Putamen (tissue), 1 donor: Measurements from ENCODE around the gene DCXR.

ENCODE experiments used
- DNase-seq: peaks from one replicate; pipeline ENCODE4 v3.0.0-alpha.2; 2016; ENCODE audit warnings: low spot score

Gene DCXR

DNA sequence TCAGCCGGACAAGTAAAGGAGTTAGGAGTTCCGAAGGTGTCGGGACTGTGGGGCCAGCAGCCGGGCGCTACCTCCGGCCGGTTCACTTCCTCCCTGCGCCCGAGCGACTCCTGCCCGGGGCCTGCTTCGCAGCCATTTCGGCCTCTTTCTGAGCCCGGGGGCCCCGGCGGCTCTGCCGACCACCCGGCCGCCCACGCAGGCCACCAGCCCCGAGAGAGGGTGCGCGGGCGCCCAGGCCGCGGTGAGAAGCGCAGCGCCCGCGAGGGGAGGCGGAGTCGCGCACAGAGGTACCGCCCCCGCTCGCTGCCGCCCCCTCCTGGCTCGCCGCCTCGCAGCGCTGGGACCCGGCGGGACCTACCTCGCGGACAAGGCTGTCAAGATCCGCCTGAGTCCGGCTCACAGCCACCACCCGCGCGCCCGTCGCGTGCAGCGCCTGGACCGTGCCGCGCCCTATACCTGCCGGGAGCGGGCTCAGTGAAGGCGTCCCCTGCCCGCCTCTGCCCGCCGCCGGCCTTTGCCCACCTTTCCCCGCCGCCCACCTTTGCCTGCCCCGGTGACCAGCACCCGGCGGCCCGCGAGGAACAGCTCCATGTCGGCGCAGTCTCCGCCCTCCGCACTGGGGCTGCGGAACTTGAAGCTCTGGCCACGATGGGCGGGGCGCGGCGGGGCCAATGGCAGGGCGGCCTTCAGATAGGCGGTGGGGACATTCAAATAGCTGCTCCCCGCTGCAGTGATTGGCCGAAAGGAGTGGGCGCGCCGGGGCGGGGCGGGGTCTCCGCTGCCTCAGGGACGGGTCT lies at the start of gene DCXR:
Gene DCXR, minus strand, starts transcription at position 606 of the 797 bp plus-strand sequence. Its CDS starts 15 bp downstream, at position 591.
- peak; percentile 95 for DNase-seq

DNA sequence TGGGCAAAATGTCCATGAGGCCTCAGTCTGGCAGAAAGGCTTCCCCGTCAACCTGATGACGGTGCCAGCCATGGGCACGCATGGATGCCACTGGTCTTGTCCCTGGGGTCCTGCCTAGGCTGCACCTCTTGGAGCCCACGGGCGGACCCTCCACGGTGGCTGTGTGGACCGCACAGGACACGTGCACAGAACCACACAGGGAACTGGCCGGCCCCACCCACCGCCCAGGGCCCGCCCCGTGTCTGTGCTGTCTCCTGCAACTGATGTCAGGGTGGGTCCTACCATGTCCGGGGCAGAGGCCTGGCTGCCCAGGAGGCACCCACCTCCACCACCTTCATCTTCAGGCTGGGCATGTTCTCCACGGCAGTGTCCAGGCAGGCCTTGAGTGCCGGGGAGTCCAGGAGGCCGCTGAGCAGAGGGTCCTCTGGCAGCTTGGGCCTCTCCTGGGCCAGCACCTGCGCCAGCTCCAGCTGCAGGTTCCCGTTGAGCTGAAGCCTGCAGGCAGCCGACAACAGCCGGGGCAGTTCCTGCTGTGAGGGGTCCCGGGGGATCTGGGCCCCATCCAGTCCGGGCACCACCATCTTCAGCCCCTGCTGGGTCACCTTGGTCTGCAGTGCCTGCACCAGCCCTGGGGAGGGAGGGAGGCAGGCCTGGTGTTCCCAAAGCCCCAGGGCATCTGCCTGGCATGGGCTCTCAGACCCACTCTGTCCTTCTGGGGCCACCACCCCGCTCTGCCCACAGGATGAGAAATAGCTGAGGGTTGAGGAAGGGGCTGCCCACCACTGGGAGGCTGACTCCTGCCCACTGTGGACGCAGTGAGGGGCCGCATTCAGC lies 48.7 kb upstream of the DCXR start:
- no peak for DNase-seq

DNA sequence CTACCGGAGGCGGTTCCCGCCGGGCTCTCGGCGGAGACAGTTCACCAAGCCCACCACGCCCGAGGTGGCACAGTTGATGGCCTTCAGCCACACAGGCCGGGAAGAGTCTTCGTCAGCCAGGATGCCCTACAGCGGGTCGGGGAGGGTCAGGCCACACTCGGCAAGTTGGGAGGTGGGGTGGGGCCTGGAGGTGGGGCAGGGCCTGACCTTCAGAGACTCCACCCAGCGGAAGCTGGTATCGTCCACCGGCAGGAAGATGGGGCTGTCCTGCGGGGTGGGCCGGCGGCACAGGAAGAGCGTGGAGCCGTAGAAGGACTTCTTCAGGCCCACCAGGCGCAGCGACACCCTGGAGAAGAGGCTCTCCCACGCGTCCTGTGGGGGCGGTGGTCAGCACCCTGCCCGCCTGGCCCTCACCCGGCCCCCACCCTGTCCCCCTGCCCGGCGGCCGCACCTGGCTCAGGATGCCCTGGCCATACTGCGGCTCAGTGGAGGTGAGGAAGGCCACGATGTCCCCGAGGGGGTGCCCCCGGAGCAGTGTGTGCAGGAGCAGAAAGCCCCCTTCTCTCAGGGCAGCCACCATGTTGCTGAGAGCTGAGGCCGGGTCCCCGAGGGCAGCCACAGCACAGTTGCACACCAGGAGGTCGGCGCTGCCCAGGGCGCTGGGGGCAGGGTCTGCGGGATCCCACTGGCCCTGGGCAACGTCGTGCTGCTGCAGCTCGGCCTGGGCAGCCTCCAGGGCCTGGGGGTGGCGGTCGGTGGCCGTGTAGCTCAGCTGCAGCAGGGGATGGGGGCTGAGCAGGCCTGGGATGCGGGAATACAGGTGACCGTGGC lies 47.7 kb upstream of the DCXR start:
- DNase-seq: no peak

DNA sequence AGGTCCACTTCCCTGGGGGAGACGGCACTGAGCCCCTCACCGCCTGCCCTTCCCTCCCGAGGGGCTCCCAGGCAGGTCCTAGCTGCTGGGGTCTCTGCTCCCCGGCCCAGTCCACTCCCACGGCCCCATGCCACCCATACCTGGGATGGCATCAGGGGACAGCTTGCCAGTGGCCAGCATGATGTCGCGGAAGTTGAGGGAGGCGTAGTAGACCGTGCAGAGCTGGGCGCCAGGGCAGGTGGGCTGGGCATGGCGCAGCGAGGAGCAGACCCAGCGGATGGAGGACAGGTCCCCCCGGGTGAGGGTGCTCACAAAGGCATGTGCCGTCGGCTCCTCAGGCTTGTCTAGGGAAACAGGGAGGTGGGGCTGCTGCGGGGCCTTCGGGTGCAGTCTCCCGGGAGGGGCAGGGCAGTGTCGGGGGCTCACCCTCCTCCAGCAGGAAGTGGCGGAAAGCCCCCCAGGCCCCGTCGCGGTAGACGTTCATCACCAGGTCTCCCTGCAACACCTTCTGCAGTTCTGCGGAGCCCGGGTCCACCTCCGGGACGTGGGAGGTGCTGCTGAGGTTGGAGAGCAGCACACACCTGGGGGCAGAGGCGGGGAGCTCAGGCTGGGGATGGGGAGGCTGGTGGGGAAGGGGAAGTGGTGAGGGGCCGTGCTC lies 47.0 kb upstream of the DCXR start:
- no peak for DNase-seq

DNA sequence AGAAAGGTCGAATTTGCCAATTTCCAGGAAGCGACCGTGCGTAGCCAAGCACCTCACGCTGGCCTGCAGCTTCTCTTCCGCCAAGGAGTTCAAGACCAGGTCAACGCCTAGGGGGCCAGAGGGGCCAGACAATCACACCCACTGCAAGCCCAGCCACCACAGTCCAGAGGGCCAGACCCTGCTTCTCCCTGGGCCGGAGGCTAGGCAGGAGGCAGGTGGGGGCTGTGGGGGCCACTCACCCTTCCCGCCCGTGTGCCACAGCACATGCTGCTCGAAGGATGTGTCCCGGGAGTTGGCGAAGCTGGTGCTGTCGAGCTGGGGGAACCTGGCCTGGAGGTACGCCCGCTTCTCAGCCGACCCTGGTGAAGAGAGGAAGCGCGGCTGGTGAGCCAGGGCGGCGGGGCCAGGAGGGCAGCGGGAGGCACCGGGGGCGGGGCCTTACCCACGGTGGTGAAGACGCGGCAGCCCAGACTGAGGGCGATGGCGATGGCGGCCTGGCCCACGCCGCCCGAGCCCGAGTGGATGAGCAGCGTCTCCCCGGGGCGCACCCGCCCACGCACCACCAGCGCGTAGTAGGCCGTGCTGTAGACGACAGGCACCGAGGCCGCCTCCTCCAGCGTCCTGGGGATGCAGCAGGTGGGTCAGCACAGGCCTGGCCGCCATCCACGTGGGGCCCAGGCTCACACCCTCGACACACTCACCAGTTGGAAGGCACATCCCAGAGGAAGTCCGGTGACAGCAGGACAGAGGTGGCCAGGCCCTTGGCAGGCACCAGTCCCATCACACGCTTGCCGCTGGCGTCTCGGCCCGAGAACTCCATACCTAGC lies 46.2 kb upstream of the DCXR start:
- no peak for DNase-seq

GRCh38 chr17:82083009-82083408 lies 45.5 kb upstream of the DCXR start:
- DNase-seq: no peak

GRCh38 chr17:82082456-82082855 lies 45.0 kb upstream of the DCXR start:
- DNase-seq: no peak

DNA sequence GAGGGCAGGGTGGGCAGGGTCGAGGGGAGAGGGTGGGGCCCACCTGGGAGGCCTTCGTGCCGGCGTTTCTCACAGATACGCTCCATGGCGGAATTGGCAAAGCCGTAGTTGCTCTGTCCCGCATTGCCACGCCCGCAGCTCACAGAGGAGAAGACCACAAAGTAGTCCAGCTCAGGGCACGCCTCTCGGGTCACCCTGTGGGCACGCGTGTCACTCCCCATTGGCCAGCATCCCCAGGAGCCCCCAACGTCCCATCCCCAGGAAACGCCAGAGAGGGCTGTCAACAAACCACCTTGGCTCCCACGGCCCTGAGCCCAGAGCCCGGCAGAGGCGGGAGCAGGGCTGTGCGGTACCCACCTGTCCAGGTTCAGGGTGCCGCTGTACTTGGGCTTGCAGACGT lies 44.5 kb upstream of the DCXR start:
- no peak for DNase-seq

DNA sequence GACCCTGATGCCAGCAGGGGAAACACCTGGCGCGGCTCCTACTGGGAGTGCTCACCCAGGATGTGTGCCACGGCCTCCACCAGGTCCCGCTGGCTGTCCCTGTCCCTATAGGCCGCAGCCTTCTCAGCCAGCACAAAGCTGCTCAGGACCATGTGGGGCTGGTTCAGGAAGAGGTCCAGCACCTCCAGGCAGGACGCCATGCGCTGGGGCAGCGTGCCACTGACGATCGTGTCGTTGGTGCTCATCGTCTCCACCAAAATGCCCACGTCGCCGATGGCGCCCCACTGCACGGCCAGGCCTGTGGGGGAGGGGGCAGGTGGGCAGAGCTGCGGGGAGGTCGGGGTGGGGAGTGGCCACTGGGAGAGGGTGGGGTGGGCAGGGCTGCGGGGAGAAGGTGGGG lies 44.0 kb upstream of the DCXR start:
- DNase-seq: no peak

GRCh38 chr17:82080789-82081464 lies 43.4 kb upstream of the DCXR start:
- no peak for DNase-seq

- no peak for DNase-seq
Observed at GRCh38 chr17:82080048-82080788, 42.7 kb upstream of the DCXR start.

DNA sequence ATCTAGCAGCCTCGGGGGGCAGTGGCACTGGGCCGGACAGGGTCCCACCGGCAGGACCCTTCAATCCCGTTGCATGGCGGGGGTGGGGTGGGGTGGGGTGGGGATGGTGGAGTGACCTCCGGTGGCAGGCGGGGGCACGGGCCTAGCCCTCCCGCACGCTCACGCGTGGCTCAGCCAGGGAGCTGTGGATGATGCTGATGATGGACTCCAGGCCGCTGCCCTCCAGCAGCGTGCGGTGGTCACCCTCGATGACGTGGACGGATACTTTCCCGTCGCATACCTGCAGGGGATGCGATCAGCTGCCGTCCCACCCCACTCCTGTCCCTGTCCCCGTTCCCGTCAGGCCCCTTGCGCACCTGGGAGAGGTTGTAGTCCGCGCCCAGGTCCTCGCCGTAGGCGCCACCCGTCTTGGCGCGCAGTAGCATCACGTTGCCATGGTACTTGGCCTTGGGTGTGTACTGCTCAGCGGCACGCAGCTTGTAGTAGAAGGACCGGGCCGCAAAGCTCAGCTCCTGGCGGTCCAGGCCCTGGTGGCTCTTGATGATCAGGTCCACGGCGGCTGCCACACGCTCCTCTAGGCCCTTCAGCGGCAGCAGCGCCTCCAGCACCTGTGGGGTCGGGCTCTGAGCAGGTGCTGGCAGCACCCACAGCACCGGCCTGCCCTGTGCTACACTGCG lies 41.6 kb upstream of the DCXR start:
- DNase-seq: no peak

DNA sequence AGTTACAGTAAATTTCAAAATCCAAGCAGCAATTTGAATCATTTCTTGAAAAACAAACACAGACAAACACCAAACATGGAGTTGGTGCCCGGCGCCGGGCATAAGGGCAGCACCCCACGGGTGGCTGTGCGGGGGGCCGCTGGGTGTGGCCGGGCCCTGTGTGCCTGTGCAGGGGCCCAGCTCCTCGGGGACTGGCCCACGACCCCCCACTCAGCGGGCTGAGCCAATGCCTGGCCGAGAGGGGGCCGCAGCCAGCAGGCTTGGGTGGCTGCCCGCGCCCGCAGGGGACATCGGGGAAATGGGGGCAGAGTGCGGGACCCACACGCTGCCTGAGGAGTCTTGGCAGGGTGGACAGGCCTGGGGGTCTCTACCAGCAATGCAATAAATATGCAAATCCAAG lies 40.9 kb upstream of the DCXR start:
- no peak for DNase-seq

DNA sequence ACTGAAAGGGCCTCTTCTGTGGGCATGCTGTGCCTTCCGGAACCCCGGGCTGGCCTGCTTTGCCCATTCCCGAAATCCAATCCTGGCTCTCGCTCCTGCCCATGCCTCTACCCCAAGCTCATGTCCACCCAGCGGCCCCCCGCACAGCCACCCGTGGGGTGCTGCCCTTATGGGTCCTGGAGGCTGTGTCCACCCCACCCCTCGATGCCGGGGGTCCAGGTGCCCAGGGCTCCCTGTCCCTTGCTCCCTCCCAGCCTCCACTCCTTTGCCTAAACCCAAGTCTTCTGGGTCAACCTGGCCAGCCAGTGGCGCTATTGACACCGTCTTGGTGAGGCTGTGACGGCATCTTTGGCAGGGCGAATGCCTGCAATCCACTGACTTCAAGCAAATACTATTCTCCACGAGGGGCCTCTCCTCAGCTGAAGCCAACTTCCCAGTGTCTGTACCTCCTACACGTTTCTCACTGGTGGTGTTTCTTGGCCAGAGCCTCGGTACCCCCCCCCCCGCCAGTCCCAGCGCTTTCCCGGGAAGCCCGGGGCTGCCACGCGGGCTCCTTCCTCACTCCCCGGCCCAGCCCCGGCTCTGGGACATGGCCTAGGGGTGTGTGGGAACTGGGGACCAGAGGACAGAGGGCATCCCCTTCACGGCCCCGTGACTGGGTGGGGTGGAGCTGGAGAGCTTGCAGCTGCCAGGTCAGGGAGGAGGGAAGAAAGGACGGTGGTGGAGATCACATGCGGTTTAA lies 40.3 kb upstream of the DCXR start:
- DNase-seq: no peak

- DNase-seq: no peak
Observed at GRCh38 chr17:82076785-82077591, 39.5 kb upstream of the DCXR start.

GRCh38 chr17:82076018-82076784 lies 38.7 kb upstream of the DCXR start:
- no peak for DNase-seq

DNA sequence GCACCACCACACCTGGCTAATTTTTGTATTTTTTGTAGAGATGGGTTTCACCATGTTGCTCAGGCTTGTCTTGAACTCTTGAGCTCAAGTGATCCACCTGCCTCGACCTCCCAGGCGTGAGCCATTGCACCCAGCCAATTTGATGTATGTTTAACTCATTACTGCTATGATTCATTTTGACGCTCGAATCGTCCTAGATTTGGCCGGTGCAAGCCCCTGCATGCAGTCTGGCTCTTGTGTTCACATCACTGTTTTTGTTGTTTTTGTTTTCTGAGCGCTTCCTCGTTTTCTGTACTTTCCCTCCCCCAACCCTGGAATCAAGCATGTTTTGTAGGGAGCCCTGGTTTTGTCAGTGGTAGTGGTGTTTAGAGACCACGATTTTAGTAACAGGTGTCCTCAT lies 35.9 kb upstream of the DCXR start:
- no peak for DNase-seq
